Mesenchymal stem cell (in vitro differentiated cells and primary cell): ENCODE data around the gene TPRA1.
A peak's percentile ranks its signal among the peaks of the same experiment; 100 is the strongest.

Experiments
- DNase-seq: peaks from one replicate; pipeline ENCODE4 v3.0.0-alpha.2; 2013
- H2AFZ ChIP-seq: one replicate; pipeline ENCODE4 v1.6.1; 2013; ENCODE audit warnings: low read depth, mild to moderate bottlenecking, control low read depth, inconsistent platforms, low read length, moderate library complexity
- H2AK5ac ChIP-seq: 2 replicates; pipeline ENCODE4 v1.6.1; 2013; ENCODE audit warnings: low read length, moderate library complexity, mild to moderate bottlenecking, inconsistent platforms; ENCODE audit not compliant: severe bottlenecking
- H2BK120ac ChIP-seq: one replicate; pipeline ENCODE4 v1.6.1; 2013; ENCODE audit warnings: low read depth, mild to moderate bottlenecking, inconsistent platforms, low read length, moderate library complexity
- H2BK12ac ChIP-seq, 2 experiments: one replicate each; pipeline ENCODE4 v1.6.1; 2013; ENCODE audit warnings: inconsistent platforms in 2 of 2, low read length in 2 of 2, mild to moderate bottlenecking in 2 of 2, moderate library complexity in 2 of 2, control low read depth in 1 of 2
- H2BK15ac ChIP-seq: one replicate; pipeline ENCODE4 v1.6.1; 2013; ENCODE audit warnings: mild to moderate bottlenecking, low read depth, inconsistent platforms; ENCODE audit not compliant: poor library complexity, severe bottlenecking
- H2BK5ac ChIP-seq: 2 replicates; pipeline ENCODE4 v1.6.1; 2013; ENCODE audit warnings: low read depth, mild to moderate bottlenecking, low read length, control low read depth, inconsistent platforms; ENCODE audit not compliant: poor library complexity, severe bottlenecking
- H3K14ac ChIP-seq, 2 experiments: one replicate each; pipeline ENCODE4 v1.6.1; 2013; ENCODE audit warnings: inconsistent platforms in 2 of 2, low read length in 2 of 2, control low read depth in 1 of 2, mild to moderate bottlenecking in 1 of 2, moderate library complexity in 1 of 2
- H3K18ac ChIP-seq, 2 experiments: one replicate each; pipeline ENCODE4 v1.6.1; 2013; ENCODE audit warnings: inconsistent platforms in 2 of 2, low read length in 2 of 2, control low read depth in 1 of 2, low read depth in 1 of 2, mild to moderate bottlenecking in 1 of 2
- H3K23ac ChIP-seq, 2 experiments: one replicate each; pipeline ENCODE4 v1.6.1; 2013; ENCODE audit warnings: inconsistent platforms in 2 of 2, low read length in 2 of 2, mild to moderate bottlenecking in 2 of 2, moderate library complexity in 2 of 2, control low read depth in 1 of 2
- H3K27ac ChIP-seq: 2 replicates; pipeline ENCODE4 v1.5.1; 2013; ENCODE audit warnings: mild to moderate bottlenecking, moderate library complexity, low read length, control low read depth, inconsistent platforms; ENCODE audit not compliant: poor library complexity, severe bottlenecking
- H3K27me3 ChIP-seq, 2 experiments: 2 replicates each; pipeline versions ENCODE4 v1.6.1 to v1.7.0; 2013; ENCODE audit warnings: low read length in 2 of 2, mild to moderate bottlenecking in 2 of 2, moderate library complexity in 2 of 2, control low read depth in 1 of 2, inconsistent platforms in 1 of 2; ENCODE audit not compliant: control insufficient read depth in 1 of 2, insufficient read depth in 1 of 2
- H3K36me3 ChIP-seq, 2 experiments: 2 replicates each; pipeline versions ENCODE4 v1.6.1 to v1.7.0; 2013; ENCODE audit warnings: low read length in 2 of 2, control low read depth in 1 of 2, inconsistent platforms in 1 of 2, low read depth in 1 of 2, mild to moderate bottlenecking in 1 of 2; ENCODE audit not compliant: insufficient read depth in 2 of 2, control insufficient read depth in 1 of 2
- H3K4ac ChIP-seq, 2 experiments: one replicate each; pipeline ENCODE4 v1.6.1; 2013; ENCODE audit warnings: inconsistent platforms in 2 of 2, low read length in 2 of 2, mild to moderate bottlenecking in 2 of 2, moderate library complexity in 2 of 2, control low read depth in 1 of 2, low read depth in 1 of 2
- H3K4me1 ChIP-seq: 2 replicates; pipeline ENCODE4 v1.6.1; 2013; ENCODE audit warnings: low read depth, low read length, control low read depth; ENCODE audit not compliant: control insufficient read depth, insufficient read depth
- H3K4me2 ChIP-seq: 2 replicates; pipeline ENCODE4 v1.6.1; 2013; ENCODE audit warnings: low read length, mild to moderate bottlenecking, inconsistent platforms; ENCODE audit not compliant: poor library complexity, severe bottlenecking
- H3K4me3 ChIP-seq, 2 experiments: 2 replicates each; pipeline versions ENCODE4 v1.5.1 to v1.7.0; 2013; ENCODE audit warnings: low read length in 2 of 2, mild to moderate bottlenecking in 2 of 2, control low read depth in 1 of 2, low read depth in 1 of 2; ENCODE audit not compliant: insufficient read depth in 1 of 2
- H3K79me1 ChIP-seq: replicated peaks from 2 replicates; pipeline ENCODE4 v1.6.1; 2013; ENCODE audit warnings: mild to moderate bottlenecking, control low read depth, low read length, inconsistent platforms; ENCODE audit not compliant: poor library complexity, severe bottlenecking
- H3K9ac ChIP-seq: 2 replicates; pipeline ENCODE4 v1.7.0; 2013; ENCODE audit warnings: mild to moderate bottlenecking, low read length, moderate library complexity
- H3K9me3 ChIP-seq: 2 replicates; pipeline ENCODE4 v1.7.0; 2013; ENCODE audit warnings: mild to moderate bottlenecking, low read length; ENCODE audit not compliant: control insufficient read depth
- H4K8ac ChIP-seq: one replicate; pipeline ENCODE4 v1.6.1; 2013; ENCODE audit warnings: inconsistent platforms, mild to moderate bottlenecking, low read length, moderate library complexity
- H4K91ac ChIP-seq: one replicate; pipeline ENCODE4 v1.6.1; 2013; ENCODE audit warnings: mild to moderate bottlenecking, low read length, inconsistent platforms
- WGBS: methylation state at CpG from one replicate; pipeline ENCODE4 v1.1.7; 2013; ENCODE audit warnings: mixed read lengths; 5-methylcytosine and 5-hydroxymethylcytosine counted together

Gene TPRA1

GRCh38 chr3:127547761-127548605, 42.5 kb downstream of the TPRA1 start:
- Histone ChIP-seq H3K4me1 (peaks cover 10% of the 10 kb centered on the region), H3K36me3 (no peaks in the 10 kb centered on the region), H3K14ac (no peak overlapping the region), H3K9ac (peak overlapping the region; percentile 59), H3K4me3 (peak overlapping the region; percentile 59 to 76), H3K23ac (no peak overlapping the region), H3K4me2 (peak overlapping the region; percentile 81), H2BK5ac (no peak overlapping the region), H3K4ac (peak overlapping the region in 1 of 2 experiments; percentile 77), H2BK120ac (peak overlapping the region; percentile 73), H2BK15ac (peak overlapping the region; percentile 94), H4K8ac (peak overlapping the region; percentile 97), H3K27ac (no peak overlapping the region), H4K91ac (peak overlapping the region; percentile 64), H3K27me3 (peaks cover 7 to 30% of the 10 kb centered on the region in 2 experiments), H3K9me3 (no peaks in the 10 kb centered on the region), H2AFZ (peak overlapping the region; percentile 10), H3K79me1 (no peaks in the 10 kb centered on the region), H3K18ac (peak overlapping the region; percentile 82), H2AK5ac (no peak overlapping the region), H2BK12ac (peak overlapping the region in 1 of 2 experiments; percentile 17)
- WGBS = 5% methylated on average over 37 of the region's 42 CpGs
- DNase-seq = peak; percentile 67

GRCh38 chr3:127546970-127547733, 43.4 kb downstream of the TPRA1 start:
- peak overlapping the region; percentile 38 to 59 for H2BK12ac ChIP-seq
- peak overlapping the region; percentile 97 for H4K8ac ChIP-seq
- peaks cover 10% of the 10 kb centered on the region for H3K4me1 ChIP-seq
- DNase-seq = no peak
- no peak overlapping the region for H2BK5ac ChIP-seq
- H3K27ac ChIP-seq = no peak overlapping the region
- H3K4me2 ChIP-seq = peak overlapping the region; percentile 70
- 28% methylated on average over 14 of the region's 24 CpGs for WGBS
- H3K27me3 ChIP-seq = peaks cover 9 to 37% of the 10 kb centered on the region in 2 experiments
- peak overlapping the region in 1 of 2 experiments; percentile 53 for H3K23ac ChIP-seq
- no peak overlapping the region for H3K9ac ChIP-seq
- H3K9me3 ChIP-seq = no peaks in the 10 kb centered on the region
- peak overlapping the region in 1 of 2 experiments; percentile 75 for H3K14ac ChIP-seq
- H3K4me3 ChIP-seq = peak overlapping the region; percentile 41 to 47
- peak overlapping the region; percentile 76 for H2BK15ac ChIP-seq
- peak overlapping the region in 1 of 2 experiments; percentile 66 for H3K4ac ChIP-seq
- H2BK120ac ChIP-seq = peak overlapping the region; percentile 73
- H2AFZ ChIP-seq = peak overlapping the region; percentile 62
- no peaks in the 10 kb centered on the region for H3K79me1 ChIP-seq
- peak overlapping the region; percentile 89 for H4K91ac ChIP-seq
- H2AK5ac ChIP-seq = no peak overlapping the region
- no peaks in the 10 kb centered on the region for H3K36me3 ChIP-seq
- peak overlapping the region; percentile 73 to 82 for H3K18ac ChIP-seq

GRCh38 chr3:127546554-127546953, 44.0 kb downstream of the TPRA1 start:
- Histone ChIP-seq H3K9ac (no peak overlapping the region), H2AK5ac (no peak overlapping the region), H3K18ac (no peak overlapping the region), H2BK120ac (no peak overlapping the region), H2BK5ac (no peak overlapping the region), H3K4me1 (peaks cover 10% of the 10 kb centered on the region), H3K4me3 (no peak overlapping the region), H3K27me3 (peaks cover 13 to 37% of the 10 kb centered on the region in 2 experiments), H3K4me2 (no peak overlapping the region), H3K4ac (no peak overlapping the region), H3K79me1 (no peaks in the 10 kb centered on the region), H2AFZ (no peak overlapping the region), H4K91ac (peak overlapping the region; percentile 55), H3K14ac (no peak overlapping the region), H3K23ac (no peak overlapping the region), H3K27ac (no peak overlapping the region), H3K36me3 (no peaks in the 10 kb centered on the region), H4K8ac (peak overlapping the region; percentile 97), H2BK12ac (no peak overlapping the region), H3K9me3 (no peaks in the 10 kb centered on the region), H2BK15ac (peak overlapping the region; percentile 73)
- 67% methylated on average over 6 of the region's 6 CpGs for WGBS
- no peak for DNase-seq
